ES-I3 (cell line): Measurements from ENCODE around the gene POLK.
"Not testable (repeated sequence)": the region's sequence is repeated elsewhere in the genome, so short reads cannot be mapped to it uniquely, and the experiment has no call there.

Experiments
- H3K36me3 ChIP-seq: 2 replicates; pipeline ENCODE4 v1.6.1; 2013; ENCODE audit warnings: mild to moderate bottlenecking, low read length, control low read depth, moderate library complexity; ENCODE audit not compliant: insufficient read depth
- H3K4me1 ChIP-seq: 2 replicates; pipeline ENCODE4 v1.6.1; 2013; ENCODE audit warnings: mild to moderate bottlenecking, control low read depth, low read length; ENCODE audit not compliant: insufficient read depth
- H3K9ac ChIP-seq: 2 replicates; pipeline ENCODE4 v1.6.1; 2013; ENCODE audit warnings: low read depth, mild to moderate bottlenecking, low read length, moderate library complexity
- H3K9me3 ChIP-seq: 2 replicates; pipeline ENCODE4 v1.6.1; 2013; ENCODE audit warnings: mild to moderate bottlenecking, low read length, moderate library complexity; ENCODE audit not compliant: control insufficient read depth, insufficient read depth

Gene POLK

GRCh38 chr5:75578280-75578679 lies 66.6 kb downstream of the POLK start:
- not testable (repeated sequence) for H3K4me1 ChIP-seq, H3K9me3 ChIP-seq, H3K36me3 ChIP-seq, H3K9ac ChIP-seq

- H3K9me3 ChIP-seq = no peaks in the 10 kb centered on the region
- H3K36me3 ChIP-seq = no peaks in the 10 kb centered on the region
- no peak overlapping the region for H3K9ac ChIP-seq
- H3K4me1 ChIP-seq = no peaks in the 10 kb centered on the region
Measured at GRCh38 chr5:75584641-75585040, 73.0 kb downstream of the POLK start.

- H3K4me1 ChIP-seq = no peaks in the 10 kb centered on the region
- H3K9me3 ChIP-seq = no peaks in the 10 kb centered on the region
- no peaks in the 10 kb centered on the region for H3K36me3 ChIP-seq
- no peak overlapping the region for H3K9ac ChIP-seq
Measured at GRCh38 chr5:75588666-75589065, 77.0 kb downstream of the POLK start.

GRCh38 chr5:75600535-75600934 lies 88.8 kb downstream of the POLK start:
- Histone ChIP-seq H3K9me3 (no peaks in the 10 kb centered on the region), H3K9ac (no peak overlapping the region), H3K4me1 (peaks cover 19% of the 10 kb centered on the region), H3K36me3 (no peaks in the 10 kb centered on the region)

GRCh38 chr5:75601567-75601966 lies 89.9 kb downstream of the POLK start:
- Histone ChIP-seq H3K9ac (no peak overlapping the region), H3K9me3 (no peaks in the 10 kb centered on the region), H3K36me3 (no peaks in the 10 kb centered on the region), H3K4me1 (peaks cover 21% of the 10 kb centered on the region)

GRCh38 chr5:75601996-75602395 lies 90.3 kb downstream of the POLK start:
- no peak overlapping the region for H3K9ac ChIP-seq
- H3K9me3 ChIP-seq = no peaks in the 10 kb centered on the region
- peaks cover 24% of the 10 kb centered on the region for H3K4me1 ChIP-seq
- H3K36me3 ChIP-seq = no peaks in the 10 kb centered on the region

- Histone ChIP-seq H3K36me3 (no peaks in the 10 kb centered on the region), H3K4me1 (peaks cover 27% of the 10 kb centered on the region), H3K9ac (no peak overlapping the region), H3K9me3 (no peaks in the 10 kb centered on the region)
Measured at GRCh38 chr5:75603371-75603770, 91.7 kb downstream of the POLK start.

- H3K9me3 ChIP-seq = no peaks in the 10 kb centered on the region
- H3K9ac ChIP-seq = no peak overlapping the region
- H3K4me1 ChIP-seq = peaks cover 32% of the 10 kb centered on the region
- H3K36me3 ChIP-seq = no peaks in the 10 kb centered on the region
Measured at GRCh38 chr5:75603821-75604220, 92.1 kb downstream of the POLK start.

GRCh38 chr5:75607341-75607740 lies 95.7 kb downstream of the POLK start:
- peaks cover 25% of the 10 kb centered on the region for H3K4me1 ChIP-seq
- not testable (repeated sequence) for H3K9me3 ChIP-seq, H3K36me3 ChIP-seq, H3K9ac ChIP-seq

GRCh38 chr5:75608870-75609269 lies 97.2 kb downstream of the POLK start:
- Histone ChIP-seq H3K9ac (no peak overlapping the region), H3K36me3 (no peaks in the 10 kb centered on the region), H3K4me1 (peaks cover 26% of the 10 kb centered on the region), H3K9me3 (no peaks in the 10 kb centered on the region)

GRCh38 chr5:75610201-75610600 lies 98.5 kb downstream of the POLK start:
- peaks cover 21% of the 10 kb centered on the region for H3K4me1 ChIP-seq
- H3K36me3 ChIP-seq = no peaks in the 10 kb centered on the region
- no peaks in the 10 kb centered on the region for H3K9me3 ChIP-seq
- H3K9ac ChIP-seq = no peak overlapping the region

GRCh38 chr5:75610859-75611310 lies 99.2 kb downstream of the POLK start:
- H3K9ac ChIP-seq = peak overlapping the region; percentile 74

GRCh38 chr5:75611311-75612225 lies 99.9 kb downstream of the POLK start, which contains the start of gene ANKDD1B:
Gene ANKDD1B (plus strand): TSS chr5:75611453. CDS start chr5:75611635, 182 bp downstream.
- H3K36me3 ChIP-seq = no peaks in the 10 kb centered on the region
- H3K4me1 ChIP-seq = peaks cover 21% of the 10 kb centered on the region
- H3K9me3 ChIP-seq = no peaks in the 10 kb centered on the region
- peak within 1 kb of the TSS; percentile 74 for H3K9ac ChIP-seq

More at GRCh38 chr5:75610859-75611310, 99.2 kb downstream of the POLK start:
- not testable (repeated sequence) for H3K36me3 ChIP-seq, H3K9me3 ChIP-seq
- peaks cover 16% of the 10 kb centered on the region for H3K4me1 ChIP-seq

- H3K9me3 ChIP-seq = no peaks in the 10 kb centered on the region
- H3K9ac ChIP-seq = peak overlapping the region; percentile 74
- H3K36me3 ChIP-seq = no peaks in the 10 kb centered on the region
- peaks cover 24% of the 10 kb centered on the region for H3K4me1 ChIP-seq
Measured at GRCh38 chr5:75612226-75612569, 100.5 kb downstream of the POLK start.

- Histone ChIP-seq H3K4me1 (peaks cover 25% of the 10 kb centered on the region), H3K9ac (no peak overlapping the region), H3K9me3 (no peaks in the 10 kb centered on the region), H3K36me3 (no peaks in the 10 kb centered on the region)
Measured at GRCh38 chr5:75612901-75613300, 101.2 kb downstream of the POLK start.
